ENCODE data around the gene HACL1. TPM values are rescaled to one million over a fixed set of nuclear protein-coding genes. Genes with fewer than 3 reads are reported as not detected.

HACL1 gene
- total RNA-seq, 1 experiment from 2014 or later: 44.9 TPM

GRCh38 chr3:15531346-15531745 is 70.0 kb downstream of the HACL1 start:
- ATAC-seq: no peak
- CTCF ChIA-PET: no interaction called here

GRCh38 chr3:15528854-15529537 is 72.4 kb downstream of the HACL1 start:
- ChIA-PET CTCF (no interaction called here), POLR2A (no interaction called here)
- no peak for TF ChIP-seq NR2C2 (CRISPR knock-in tag; IDR thresholded peaks at IDR 0.05)
- TF ChIP-seq AR (CRISPR knock-in tag; IDR thresholded peaks at IDR 0.05): no peak
- no peak for TF ChIP-seq EMX1 (CRISPR knock-in tag; IDR thresholded peaks at IDR 0.05)
- TF ChIP-seq ZNF396 (CRISPR knock-in tag; IDR thresholded peaks at IDR 0.05; ENCODE audit: borderline replicate concordance): no peak
- no peak for TF ChIP-seq AFF4 (CRISPR knock-in tag; IDR thresholded peaks at IDR 0.05; ENCODE audit: borderline replicate concordance)
- no peak for TF ChIP-seq GRHL2 (CRISPR knock-in tag; IDR thresholded peaks at IDR 0.05; ENCODE audit: insufficient replicate concordance, severe bottlenecking)

More at GRCh38 chr3:15531346-15531745, 70.0 kb downstream of the HACL1 start:
- Mint-ChIP-seq H3K27ac (no peak overlapping the region), H3K27me3 (ENCODE audit: low read depth) (no peaks in the 10 kb centered on the region), H3K9me3 (no peaks in the 10 kb centered on the region), H3K36me3 (no peaks in the 10 kb centered on the region), H3K4me3 (no peak overlapping the region), H3K4me1 (peaks cover 9% of the 10 kb centered on the region)
- TF ChIP-seq ZNF138 (CRISPR knock-in tag; conservative IDR thresholded peaks at IDR 0.05): no peak
- TF ChIP-seq ATF3 (CRISPR knock-in tag; conservative IDR thresholded peaks at IDR 0.05): no peak
- no peak for TF ChIP-seq PRRX2 (CRISPR knock-in tag; IDR thresholded peaks at IDR 0.05)
- TF ChIP-seq TEAD4 (CRISPR knock-in tag; IDR thresholded peaks at IDR 0.05): no peak
- TF ChIP-seq CDX4 (CRISPR knock-in tag; IDR thresholded peaks at IDR 0.05; ENCODE audit: borderline replicate concordance): no peak
- TF ChIP-seq ZNF263 (CRISPR knock-in tag; IDR thresholded peaks at IDR 0.05; ENCODE audit: low read depth): no peak
- TF ChIP-seq PREB (CRISPR knock-in tag; IDR thresholded peaks at IDR 0.05; ENCODE audit: borderline replicate concordance): no peak
- TF ChIP-seq IRF1 (CRISPR knock-in tag; IDR thresholded peaks at IDR 0.05): no peak
- no peak for TF ChIP-seq ZBTB21 (CRISPR knock-in tag; IDR thresholded peaks at IDR 0.05; ENCODE audit: borderline replicate concordance)
- TF ChIP-seq AR (CRISPR knock-in tag; IDR thresholded peaks at IDR 0.05): no peak
- no peak for TF ChIP-seq IRF2 (CRISPR knock-in tag; IDR thresholded peaks at IDR 0.05; ENCODE audit: borderline replicate concordance, low read depth)
- TF ChIP-seq ATF1 (CRISPR knock-in tag; IDR thresholded peaks at IDR 0.05): no peak
- no peak for TF ChIP-seq SMAD4 (CRISPR knock-in tag; IDR thresholded peaks at IDR 0.05)
- no peak for TF ChIP-seq JAZF1 (CRISPR knock-in tag; IDR thresholded peaks at IDR 0.05)
- TF ChIP-seq MXD4 (CRISPR knock-in tag; IDR thresholded peaks at IDR 0.05; ENCODE audit: borderline replicate concordance): no peak
- no peak for DNase-seq (ENCODE audit: low spot score)
- POLR2A ChIA-PET: no interaction called here

More at GRCh38 chr3:15528854-15529537, 72.4 kb downstream of the HACL1 start:
- peaks cover 4% of the 10 kb centered on the region for H3K9me3 Mint-ChIP-seq
- ATAC-seq (no peak), DNase-seq (ENCODE audit: low spot score) (no peak)
- H3K36me3 Mint-ChIP-seq: no peaks in the 10 kb centered on the region
- H3K4me1 Mint-ChIP-seq: peaks cover 11% of the 10 kb centered on the region
- H3K27ac Mint-ChIP-seq: no peak overlapping the region
- no peak overlapping the region for H3K4me3 Mint-ChIP-seq
- peaks cover 15% of the 10 kb centered on the region for H3K27me3 Mint-ChIP-seq (ENCODE audit: low read depth)

Data from WTC11 (cell line).